ENCODE data around the gene PNPLA3.

DNA sequence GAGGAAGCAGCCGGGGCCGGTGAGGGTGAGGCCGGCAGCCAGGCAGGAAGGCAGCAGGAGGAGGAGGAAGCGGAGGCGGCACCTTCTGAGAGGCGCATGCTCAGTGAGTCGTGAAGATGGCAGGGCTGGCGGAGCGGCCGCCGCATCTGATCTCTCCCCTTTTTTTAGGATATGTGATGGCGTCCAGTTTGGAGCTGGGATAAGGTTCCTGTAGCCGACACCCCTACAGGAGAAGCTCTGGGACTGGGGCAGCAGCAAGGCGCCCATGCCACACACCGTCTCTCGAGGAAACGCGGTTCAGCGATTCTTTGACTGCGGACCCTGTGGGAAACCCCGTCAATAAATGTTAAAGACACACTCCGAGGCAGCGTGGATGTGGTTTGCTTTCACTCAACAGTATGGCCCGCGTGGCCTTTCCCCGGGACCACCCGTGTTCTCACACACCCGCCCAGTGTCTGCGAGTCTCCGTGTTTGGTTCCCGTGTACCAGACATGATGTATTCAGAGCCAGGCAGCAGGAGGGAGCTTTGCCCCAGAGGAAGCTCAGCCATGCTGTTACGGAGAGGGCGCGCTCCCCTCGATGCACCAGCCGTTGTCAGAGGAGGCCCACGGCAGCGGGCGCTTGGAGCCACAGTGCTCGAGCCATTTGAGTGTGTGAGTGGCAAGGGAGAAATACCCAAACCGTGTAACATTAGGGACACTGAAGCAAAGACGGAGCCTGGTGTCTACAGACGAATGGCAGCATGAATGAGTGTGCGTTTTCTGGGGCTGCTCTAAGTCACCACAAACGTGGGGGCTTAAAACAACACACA, 72.8 kb downstream of the PNPLA3 start:
- TF ChIP-seq, protein P1, sequence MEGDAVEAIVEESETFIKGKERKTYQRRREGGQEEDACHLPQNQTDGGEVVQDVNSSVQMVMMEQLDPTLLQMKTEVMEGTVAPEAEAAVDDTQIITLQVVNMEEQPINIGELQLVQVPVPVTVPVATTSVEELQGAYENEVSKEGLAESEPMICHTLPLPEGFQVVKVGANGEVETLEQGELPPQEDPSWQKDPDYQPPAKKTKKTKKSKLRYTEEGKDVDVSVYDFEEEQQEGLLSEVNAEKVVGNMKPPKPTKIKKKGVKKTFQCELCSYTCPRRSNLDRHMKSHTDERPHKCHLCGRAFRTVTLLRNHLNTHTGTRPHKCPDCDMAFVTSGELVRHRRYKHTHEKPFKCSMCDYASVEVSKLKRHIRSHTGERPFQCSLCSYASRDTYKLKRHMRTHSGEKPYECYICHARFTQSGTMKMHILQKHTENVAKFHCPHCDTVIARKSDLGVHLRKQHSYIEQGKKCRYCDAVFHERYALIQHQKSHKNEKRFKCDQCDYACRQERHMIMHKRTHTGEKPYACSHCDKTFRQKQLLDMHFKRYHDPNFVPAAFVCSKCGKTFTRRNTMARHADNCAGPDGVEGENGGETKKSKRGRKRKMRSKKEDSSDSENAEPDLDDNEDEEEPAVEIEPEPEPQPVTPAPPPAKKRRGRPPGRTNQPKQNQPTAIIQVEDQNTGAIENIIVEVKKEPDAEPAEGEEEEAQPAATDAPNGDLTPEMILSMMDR (IDR thresholded peaks at IDR 0.05; ENCODE audit: poor library complexity), result no peak
- TF ChIP-seq EZH2 (IDR thresholded peaks at IDR 0.05; ENCODE audit: borderline replicate concordance), result no peak
- TF ChIP-seq EZH2phosphoT487 (IDR thresholded peaks at IDR 0.05; ENCODE audit: low read depth, severe bottlenecking, unreplicated experiment), result no peak

All from hepatocyte (in vitro differentiated cells).